SK-N-SH treated with all-trans-retinoic acid at 6 μM for 48 hours (cell line): Measurements from ENCODE around the gene TCTN1.
"Not testable (repeated sequence)": the region's sequence is repeated elsewhere in the genome, so short reads cannot be mapped to it uniquely, and the experiment has no call there.

ENCODE experiments used
- ARNTL ChIP-seq: fragments of 450-650 bp; formaldehyde crosslinking; IDR thresholded peaks from 2 replicates; pipeline ENCODE4 v1.5.0; 2020; ENCODE audit warnings: low read depth, mild to moderate bottlenecking, moderate library complexity, borderline replicate concordance
- BACH2 ChIP-seq: fragments of 250-450 bp; sonication (Bioruptor Pico); IDR thresholded peaks from 2 replicates; pipeline ENCODE4 v1.9.0; 2021; ENCODE audit warnings: mild to moderate bottlenecking, borderline replicate concordance
- CSDC2 ChIP-seq: fragments of 250-450 bp; sonication (Bioruptor Pico); IDR thresholded peaks from 2 replicates; pipeline ENCODE4 v1.5.0; 2020; ENCODE audit warnings: mild to moderate bottlenecking, moderate library complexity
- GLIS3 ChIP-seq: fragments of 250-450 bp; sonication (Bioruptor Pico); IDR thresholded peaks from 2 replicates; pipeline ENCODE4 v1.5.0; 2020; ENCODE audit warnings: mild to moderate bottlenecking, moderate library complexity
- POU6F1 ChIP-seq: fragments of 250-450 bp; sonication (Bioruptor Pico); IDR thresholded peaks from 2 replicates; pipeline ENCODE4 v1.8.0; 2021; ENCODE audit warnings: low read depth, mild to moderate bottlenecking, moderate library complexity, borderline replicate concordance
- PPARA ChIP-seq: fragments of 250-450 bp; sonication (Bioruptor Pico); IDR thresholded peaks from 2 replicates; pipeline ENCODE4 v1.5.0; 2020; ENCODE audit warnings: mild to moderate bottlenecking, borderline replicate concordance
- SNAI2 ChIP-seq: fragments of 250-450 bp; sonication (Bioruptor Pico); IDR thresholded peaks from 2 replicates; pipeline ENCODE4 v1.5.0; 2020; ENCODE audit warnings: mild to moderate bottlenecking, moderate library complexity
- TCF4 ChIP-seq: fragments of 250-450 bp; sonication (Bioruptor Pico); IDR thresholded peaks from 2 replicates; pipeline ENCODE4 v1.8.0; 2021; ENCODE audit warnings: mild to moderate bottlenecking, moderate library complexity, borderline replicate concordance
- ZC3H10 ChIP-seq: fragments of 250-450 bp; sonication (Bioruptor Pico); IDR thresholded peaks from 2 replicates; pipeline ENCODE4 v1.5.1; 2021; ENCODE audit warnings: mild to moderate bottlenecking, moderate library complexity
- ZFP3 ChIP-seq: fragments of 250-450 bp; sonication (Bioruptor Pico); IDR thresholded peaks from 2 replicates; pipeline ENCODE4 v1.5.0; 2020; ENCODE audit warnings: mild to moderate bottlenecking, moderate library complexity
- ZFP30 ChIP-seq: fragments of 450-650 bp; formaldehyde crosslinking; IDR thresholded peaks from 2 replicates; pipeline ENCODE4 v1.5.0; 2022; ENCODE audit warnings: mild to moderate bottlenecking, moderate library complexity
- TF ChIP-seq, protein P1 (sequence below): fragments of 250-450 bp; sonication (Bioruptor Pico); IDR thresholded peaks from 2 replicates; pipeline ENCODE4 v1.5.1; 2020; ENCODE audit warnings: low read depth, mild to moderate bottlenecking, moderate library complexity

GRCh38 chr12:110602085-110602814 is 11.7 kb upstream of the TCTN1 start:
- not testable (repeated sequence) for TF ChIP-seq TCF4 (CRISPR knock-in tag); BACH2 (CRISPR knock-in tag); ARNTL (CRISPR knock-in tag); ZFP30; PPARA (CRISPR knock-in tag); ZFP3 (CRISPR knock-in tag); GLIS3 (CRISPR knock-in tag); POU6F1 (CRISPR knock-in tag); CSDC2 (CRISPR knock-in tag); ZC3H10 (CRISPR knock-in tag); SNAI2 (CRISPR knock-in tag)
- TF ChIP-seq, protein P1, sequence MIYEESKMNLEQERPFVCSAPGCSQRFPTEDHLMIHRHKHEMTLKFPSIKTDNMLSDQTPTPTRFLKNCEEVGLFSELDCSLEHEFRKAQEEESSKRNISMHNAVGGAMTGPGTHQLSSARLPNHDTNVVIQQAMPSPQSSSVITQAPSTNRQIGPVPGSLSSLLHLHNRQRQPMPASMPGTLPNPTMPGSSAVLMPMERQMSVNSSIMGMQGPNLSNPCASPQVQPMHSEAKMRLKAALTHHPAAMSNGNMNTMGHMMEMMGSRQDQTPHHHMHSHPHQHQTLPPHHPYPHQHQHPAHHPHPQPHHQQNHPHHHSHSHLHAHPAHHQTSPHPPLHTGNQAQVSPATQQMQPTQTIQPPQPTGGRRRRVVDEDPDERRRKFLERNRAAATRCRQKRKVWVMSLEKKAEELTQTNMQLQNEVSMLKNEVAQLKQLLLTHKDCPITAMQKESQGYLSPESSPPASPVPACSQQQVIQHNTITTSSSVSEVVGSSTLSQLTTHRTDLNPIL (CRISPR knock-in tag), result not testable (repeated sequence)
